CD4-positive, alpha-beta T cell treated with Interferon gamma for 1 hour (primary cell): ENCODE results near the gene BABAM1.
"Not testable (repeated sequence)": the region's sequence is repeated elsewhere in the genome, so short reads cannot be mapped to it uniquely, and the experiment has no call there.

Experiments used
- DNase-seq: peaks from one replicate; pipeline ENCODE4 v3.0.0-alpha.2; 2020

The BABAM1 gene

GRCh38 chr19:17243830-17244617 is 23.2 kb upstream of the BABAM1 start:
- no peak for DNase-seq

GRCh38 chr19:17244618-17245534 is 22.4 kb upstream of the BABAM1 start:
- no peak for DNase-seq

- no peak for DNase-seq
These were observed 21.7 kb upstream of the BABAM1 start, which contains the start of gene NR2F6 for GRCh38 chr19:17245535-17245984. Gene NR2F6 (minus strand): TSS chr19:17245919. CDS start chr19:17245220, 699 bp downstream.

- DNase-seq: no peak
These were observed 20.4 kb upstream of the BABAM1 start for GRCh38 chr19:17246681-17247425.

GRCh38 chr19:17248011-17248776 is 19.0 kb upstream of the BABAM1 start:
- no peak for DNase-seq

GRCh38 chr19:17249887-17250548 is 17.2 kb upstream of the BABAM1 start:
- no peak for DNase-seq

GRCh38 chr19:17254636-17255035 is 12.6 kb upstream of the BABAM1 start:
- no peak for DNase-seq

- DNase-seq: no peak
These were observed 12.1 kb upstream of the BABAM1 start for GRCh38 chr19:17255150-17255621.

GRCh38 chr19:17256130-17256529 is 11.1 kb upstream of the BABAM1 start:
- no peak for DNase-seq

- no peak for DNase-seq
These were observed 8.0 kb upstream of the BABAM1 start for GRCh38 chr19:17259118-17259780.

GRCh38 chr19:17259934-17260333 is 7.3 kb upstream of the BABAM1 start:
- DNase-seq: no peak

GRCh38 chr19:17260842-17261325 is 6.4 kb upstream of the BABAM1 start:
- peak; percentile 86 for DNase-seq

GRCh38 chr19:17262557-17262956 is 4.7 kb upstream of the BABAM1 start:
- no peak for DNase-seq

- DNase-seq: no peak
These were observed 3.3 kb upstream of the BABAM1 start for GRCh38 chr19:17263712-17264640.

- DNase-seq: no peak
These were observed 2.6 kb upstream of the BABAM1 start, which contains the start of gene USHBP1 for GRCh38 chr19:17264641-17264979. Gene USHBP1 (minus strand): TSS chr19:17264745. CDS start chr19:17264299, 446 bp downstream.

- DNase-seq: no peak
These were observed 1.2 kb upstream of the BABAM1 start for GRCh38 chr19:17266026-17266425.

GRCh38 chr19:17266589-17266974 is 661 bp upstream of the BABAM1 start:
- DNase-seq: no peak

GRCh38 chr19:17268754-17269153 is 1.5 kb downstream of the BABAM1 start:
- no peak for DNase-seq

- DNase-seq: not testable (repeated sequence)
These were observed 7.6 kb downstream of the BABAM1 start for GRCh38 chr19:17274892-17275291.
